ENCODE data around the gene ULBP3. TPM values are rescaled to one million over a fixed set of nuclear protein-coding genes. Genes with fewer than 3 reads are reported as not detected.
"Not testable (repeated sequence)": the region's sequence is repeated elsewhere in the genome, so short reads cannot be mapped to it uniquely, and the experiment has no call there.

The ULBP3 gene
- polyA plus RNA-seq, 1 of the 3 experiments (the other 2 are of a cell fraction) = 4.6 TPM

DNA sequence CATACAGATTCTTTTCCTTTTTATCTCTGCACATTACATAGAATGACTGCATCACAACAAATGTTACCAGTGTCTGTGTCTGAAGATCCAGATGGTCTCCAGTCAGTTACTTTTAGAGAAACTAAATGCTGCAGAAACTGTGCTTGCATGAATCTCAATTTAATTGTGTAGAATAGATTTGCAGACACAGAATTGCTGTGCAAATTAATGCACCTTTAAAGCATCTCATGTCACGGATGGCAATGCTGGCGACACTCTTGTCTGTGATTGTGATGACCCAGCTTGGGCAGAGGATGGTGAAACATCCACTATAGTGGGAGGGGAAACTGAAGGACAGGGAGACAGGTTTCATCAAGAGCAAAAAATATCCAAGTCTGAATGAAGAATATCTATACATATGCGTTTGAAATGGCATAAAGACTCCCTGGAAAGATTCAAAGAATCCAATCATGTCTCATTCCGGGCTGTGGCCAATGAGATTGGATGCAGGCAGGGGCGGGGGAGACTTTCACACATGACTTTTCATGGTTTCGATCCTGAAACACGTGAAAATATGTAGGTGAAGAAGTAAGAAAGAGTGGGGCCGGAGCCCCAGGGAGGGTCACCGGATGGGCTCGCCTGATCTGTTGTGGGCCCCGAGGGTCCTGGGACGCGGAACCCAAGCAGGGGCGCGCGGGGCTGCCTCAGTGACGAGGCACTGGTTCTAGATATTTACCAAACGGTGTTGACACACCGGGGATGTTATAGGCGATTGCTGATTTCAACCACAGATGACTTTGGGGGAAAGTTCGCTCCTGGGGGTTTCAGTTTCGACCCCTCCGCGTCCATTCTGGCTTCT is 54.9 kb downstream of the ULBP3 start:
- CTCF ChIA-PET; H3K36me3 ChIP-seq (replicated peaks in 1 of 2; ENCODE audit: control insufficient read depth in 1 of 2, insufficient read depth in 2 of 2, low read length in 1 of 2); POLR2A ChIA-PET; H3K4me1 ChIP-seq (ENCODE audit: control insufficient read depth in 1 of 2, insufficient read depth in 2 of 2, low read depth in 1 of 2, low read length in 1 of 2); H3K27ac ChIP-seq (ENCODE audit: low read depth in 2 of 2, low read length in 1 of 2); H3K9me3 ChIP-seq; H3K9ac ChIP-seq; H4K20me1 ChIP-seq (ENCODE audit: insufficient read depth); H3F3A ChIP-seq (replicated peaks; ENCODE audit: insufficient read depth); H3K4me2 ChIP-seq; H2AFZ ChIP-seq (ENCODE audit: low read depth); H3K9me2 ChIP-seq; H3K4me3 ChIP-seq (ENCODE audit: low read depth in 2 of 2, low read length in 1 of 2); DNase-seq; H3K79me2 ChIP-seq (ENCODE audit: insufficient read depth): not testable (repeated sequence)
- 6% methylated on average over 7 of the region's 24 CpGs for WGBS (ENCODE audit: low lambda C conversion rate)
- H3K27me3 ChIP-seq (ENCODE audit: insufficient read depth) = peaks cover 41% of the 10 kb centered on the region

DNA sequence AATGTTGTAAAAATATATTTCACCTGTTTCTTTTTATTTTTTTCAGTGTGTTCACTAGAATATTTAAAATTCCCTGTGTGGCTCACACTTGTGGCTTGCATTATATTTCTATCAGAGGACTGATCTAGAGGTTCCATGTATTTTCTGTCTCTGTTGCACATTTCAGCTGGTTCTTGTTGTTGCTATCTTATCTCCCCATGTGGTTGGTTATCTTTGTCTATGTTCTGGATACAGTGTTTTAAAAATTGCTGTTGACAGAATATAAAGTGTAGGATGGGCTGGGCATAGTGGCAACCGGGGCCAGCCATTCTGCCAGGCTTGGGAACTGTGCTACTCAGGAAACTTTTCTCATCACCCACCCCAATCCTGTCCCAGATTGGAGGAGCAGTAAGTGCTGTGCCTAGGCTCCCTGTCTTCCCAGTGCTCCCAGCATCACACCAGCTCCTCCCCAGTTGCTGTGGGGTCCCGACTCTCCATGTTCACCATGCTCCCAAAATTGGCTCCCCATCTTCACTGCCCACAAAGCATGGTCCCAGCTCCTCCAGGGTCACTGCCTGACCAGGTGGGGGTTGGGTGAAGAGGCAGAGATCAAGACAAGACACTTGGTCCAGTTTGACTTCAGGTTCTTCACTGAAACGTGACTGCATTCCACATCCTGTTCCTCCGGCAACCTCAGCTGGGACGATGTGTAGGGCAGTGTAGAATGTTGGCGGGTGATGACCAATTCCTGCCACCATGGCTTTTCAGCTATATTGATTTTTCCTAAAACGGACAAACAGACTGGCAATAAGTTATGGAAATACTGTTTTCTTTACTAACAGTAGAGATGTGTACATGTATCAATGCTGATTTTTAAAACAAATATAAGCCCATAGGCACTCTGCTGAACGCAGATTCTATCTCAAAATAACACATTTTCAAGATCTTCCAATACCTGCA is 55.8 kb downstream of the ULBP3 start:
- H3K27ac ChIP-seq (ENCODE audit: low read depth in 2 of 2, low read length in 1 of 2); H4K20me1 ChIP-seq (ENCODE audit: insufficient read depth); POLR2A ChIA-PET; H3K79me2 ChIP-seq (ENCODE audit: insufficient read depth); H2AFZ ChIP-seq (ENCODE audit: low read depth); DNase-seq; H3K4me3 ChIP-seq (ENCODE audit: low read depth in 2 of 2, low read length in 1 of 2); H3K9me3 ChIP-seq; H3K36me3 ChIP-seq (replicated peaks in 1 of 2; ENCODE audit: control insufficient read depth in 1 of 2, insufficient read depth in 2 of 2, low read length in 1 of 2); CTCF ChIA-PET; H3F3A ChIP-seq (replicated peaks; ENCODE audit: insufficient read depth); H3K9ac ChIP-seq; H3K4me1 ChIP-seq (ENCODE audit: control insufficient read depth in 1 of 2, insufficient read depth in 2 of 2, low read depth in 1 of 2, low read length in 1 of 2); H3K9me2 ChIP-seq; H3K4me2 ChIP-seq: not testable (repeated sequence)
- 8% methylated on average over 8 of the region's 8 CpGs for WGBS (ENCODE audit: low lambda C conversion rate)
- H3K27me3 ChIP-seq (ENCODE audit: insufficient read depth) = peaks cover 43% of the 10 kb centered on the region

Other genes with a start within 250 kb of the ULBP3 start
- gene LRP11, start 204.8 kb downstream of the ULBP3 start, polyA plus RNA-seq (2012; rRNA removed) = 25.0 and 29.5 TPM in 2 replicates
- 0.15 and 0.26 TPM in 2 replicates for gene RAET1E, start 171.0 kb downstream of the ULBP3 start, polyA plus RNA-seq (2012; rRNA removed)
- gene RAET1G, start 146.0 kb downstream of the ULBP3 start, polyA plus RNA-seq (2012; rRNA removed) = 1.7 and 2.5 TPM in 2 replicates
- gene ULBP2, start 127.1 kb downstream of the ULBP3 start, polyA plus RNA-seq (2012; rRNA removed) = 5.0 and 5.3 TPM in 2 replicates
- gene ULBP1, start 105.2 kb downstream of the ULBP3 start, polyA plus RNA-seq (2012; rRNA removed) = 0.02 TPM in 1 of 2 replicates, not detected in the other
- not detected in 2 replicates for gene RAET1L, start 43.6 kb downstream of the ULBP3 start, polyA plus RNA-seq (2012; rRNA removed)
- gene PPP1R14C, start 73.9 kb upstream of the ULBP3 start, polyA plus RNA-seq (2012; rRNA removed) = not detected in 2 replicates